H1 (cell line): ENCODE data around the gene TBC1D13. TPM values are rescaled to one million over a fixed set of nuclear protein-coding genes. Genes with fewer than 3 reads are reported as not detected.
"Not testable (repeated sequence)": the region's sequence is repeated elsewhere in the genome, so short reads cannot be mapped to it uniquely, and the experiment has no call there.

Experiments used
- CTCF ChIA-PET: fragments of 300-600 bp; sonication (Branson Sonifier 250); formaldehyde crosslinking; loops from one replicate; lab custom pipeline; 2021; ENCODE audit not compliant: partially characterized antibody; lab: Charles Lee
- POLR2A ChIA-PET: fragments of 300-600 bp; sonication (Branson Sonifier 250); formaldehyde crosslinking; loops from one replicate; lab custom pipeline; 2021; ENCODE audit warnings: inconsistent platforms; ENCODE audit not compliant: partially characterized antibody; lab: Charles Lee
- DNase-seq, 2 experiments: peaks; one replicate each; pipeline versions ENCODE4 v3.0.0 to v3.0.0-alpha.2; 2010 to 2022; ENCODE audit warnings: low spot score in 2 of 2, low read depth in 1 of 2, mixed read lengths in 1 of 2
- FAIRE-seq: peaks from 2 replicates; lab custom pipeline; 2011; peaks lifted over from hg19 to GRCh38; lab: Jason Lieb, UNC
- H2AFZ ChIP-seq: 2 replicates; pipeline ENCODE4 v1.8.1; 2012; ENCODE audit warnings: low read length, inconsistent platforms
- H2AK5ac ChIP-seq: 2 replicates; pipeline ENCODE4 v1.6.1; 2013; ENCODE audit warnings: low read depth, low read length
- H2BK120ac ChIP-seq: replicated peaks from 2 replicates; pipeline ENCODE3; 2013; ENCODE audit warnings: low read depth, low read length, inconsistent platforms
- H2BK12ac ChIP-seq: 2 replicates; pipeline ENCODE4 v1.6.1; 2013; ENCODE audit warnings: low read depth, low read length
- H2BK15ac ChIP-seq: 2 replicates; pipeline ENCODE4 v1.6.1; 2013; ENCODE audit warnings: low read length
- H2BK20ac ChIP-seq: 2 replicates; pipeline ENCODE4 v1.6.1; 2013; ENCODE audit warnings: low read length
- H2BK5ac ChIP-seq: 2 replicates; pipeline ENCODE4 v1.6.1; 2013; ENCODE audit warnings: low read depth, low read length
- H3K14ac ChIP-seq: 2 replicates; pipeline ENCODE4 v1.6.1; 2013; ENCODE audit warnings: inconsistent platforms; ENCODE audit not compliant: insufficient read length
- H3K18ac ChIP-seq: 2 replicates; pipeline ENCODE4 v1.6.1; 2013; ENCODE audit warnings: low read length; ENCODE audit errors: extremely low read depth
- H3K23ac ChIP-seq: 2 replicates; pipeline ENCODE4 v1.6.1; 2013; ENCODE audit warnings: inconsistent platforms; ENCODE audit not compliant: insufficient read length
- H3K23me2 ChIP-seq: 2 replicates; pipeline ENCODE4 v1.6.1; 2013; ENCODE audit warnings: low read depth, low read length
- H3K27ac ChIP-seq: 2 replicates; pipeline ENCODE4 v1.6.1; 2011; ENCODE audit warnings: low read depth, low read length, inconsistent platforms
- H3K27me3 ChIP-seq, 4 experiments: replicated peaks in 1 of 4; 1 replicate in 1 of 4; 2 replicates in 3 of 4; pipeline versions ENCODE4 v1.6.1 to v1.8.1; 2011 to 2013; ENCODE audit warnings: low read length in 3 of 4, mild to moderate bottlenecking in 3 of 4, inconsistent platforms in 2 of 4, mixed read lengths in 2 of 4, moderate library complexity in 1 of 4; ENCODE audit not compliant: control insufficient read depth in 3 of 4, insufficient read depth in 3 of 4; ENCODE audit errors: extremely low read depth in 1 of 4
- H3K36me3 ChIP-seq, 4 experiments: 2 replicates each; pipeline versions ENCODE4 v1.6.1 to v1.8.1; 2011 to 2013; ENCODE audit warnings: mild to moderate bottlenecking in 4 of 4, low read length in 3 of 4, moderate library complexity in 2 of 4, control low read depth in 1 of 4, inconsistent platforms in 1 of 4; ENCODE audit not compliant: insufficient read depth in 4 of 4, control insufficient read depth in 2 of 4
- H3K4ac ChIP-seq: replicated peaks from 2 replicates; pipeline ENCODE3; 2013; ENCODE audit warnings: low read length, low read depth, mixed read lengths, inconsistent platforms; ENCODE audit not compliant: insufficient read length
- H3K4me1 ChIP-seq, 4 experiments: replicated peaks in 1 of 4; 1 replicate in 1 of 4; 2 replicates in 3 of 4; pipeline versions ENCODE4 v1.6.1 to v1.8.1; 2011 to 2013; ENCODE audit warnings: low read length in 3 of 4, inconsistent platforms in 2 of 4, mixed read lengths in 1 of 4; ENCODE audit not compliant: insufficient read depth in 4 of 4, control insufficient read depth in 3 of 4
- H3K4me2 ChIP-seq, 2 experiments: 2 replicates each; pipeline versions ENCODE4 v1.6.1 to v1.8.1; 2011 to 2013; ENCODE audit warnings: low read depth in 2 of 2, low read length in 2 of 2, control low read depth in 1 of 2, inconsistent platforms in 1 of 2, mild to moderate bottlenecking in 1 of 2; ENCODE audit not compliant: insufficient read depth in 1 of 2
- H3K4me3 ChIP-seq, 4 experiments: fragments of 200-600, 300-600 bp in 1 of 4; sonication (generic), shearing (Covaris generic), sonication (Bioruptor Twin) in 1 of 4; 2 replicates each; pipeline versions ENCODE4 v1.5.1 to v1.8.1; 2011 to 2016; ENCODE audit warnings: low read length in 4 of 4, low read depth in 3 of 4, control low read depth in 2 of 4, inconsistent platforms in 2 of 4, mild to moderate bottlenecking in 2 of 4, mixed read lengths in 1 of 4, moderate library complexity in 1 of 4; ENCODE audit not compliant: insufficient read depth in 2 of 4; ENCODE audit errors: extremely low read depth in 1 of 4
- H3K56ac ChIP-seq: replicated peaks from 2 replicates; pipeline ENCODE3; 2013; ENCODE audit warnings: low read depth, mild to moderate bottlenecking, mixed read lengths, low read length, inconsistent platforms; ENCODE audit not compliant: insufficient read length
- H3K79me1 ChIP-seq: 2 replicates; pipeline ENCODE4 v1.6.1; 2013; ENCODE audit warnings: low read depth, low read length, control low read depth
- H3K79me2 ChIP-seq, 2 experiments: 2 replicates each; pipeline versions ENCODE4 v1.6.1 to v1.8.1; 2012 to 2013; ENCODE audit warnings: low read length in 2 of 2, mild to moderate bottlenecking in 2 of 2, inconsistent platforms in 1 of 2; ENCODE audit not compliant: insufficient read depth in 2 of 2, control insufficient read depth in 1 of 2
- H3K9ac ChIP-seq, 4 experiments: replicated peaks in 1 of 4; 1 replicate in 1 of 4; 2 replicates in 3 of 4; pipeline versions ENCODE4 v1.6.1 to v1.8.1; 2011 to 2013; ENCODE audit warnings: low read depth in 3 of 4, low read length in 3 of 4, control low read depth in 2 of 4, mild to moderate bottlenecking in 2 of 4, moderate library complexity in 2 of 4, inconsistent platforms in 1 of 4; ENCODE audit errors: extremely low read depth in 1 of 4
- H3K9me3 ChIP-seq, 2 experiments: 2 replicates each; pipeline versions ENCODE4 v1.6.1 to v1.8.1; 2012 to 2013; ENCODE audit warnings: mild to moderate bottlenecking in 2 of 2, moderate library complexity in 2 of 2, control low read depth in 1 of 2, inconsistent platforms in 1 of 2, low read depth in 1 of 2, low read length in 1 of 2, mixed read lengths in 1 of 2; ENCODE audit not compliant: insufficient read depth in 2 of 2
- H4K20me1 ChIP-seq, 2 experiments: replicated peaks in 1 of 2; 2 replicates each; pipeline versions ENCODE3 to v1.8.1; 2011 to 2013; ENCODE audit warnings: inconsistent platforms in 2 of 2, low read length in 2 of 2, mild to moderate bottlenecking in 1 of 2; ENCODE audit not compliant: insufficient read depth in 2 of 2, control insufficient read depth in 1 of 2
- H4K5ac ChIP-seq: 2 replicates; pipeline ENCODE4 v1.6.1; 2013; ENCODE audit warnings: low read length, low read depth, mixed read lengths, inconsistent platforms; ENCODE audit not compliant: insufficient read length
- H4K8ac ChIP-seq: 2 replicates; pipeline ENCODE4 v1.8.0; 2013; ENCODE audit warnings: mild to moderate bottlenecking, moderate library complexity, low read length, inconsistent platforms; ENCODE audit not compliant: insufficient read depth; ENCODE audit errors: extremely low read depth
- H4K91ac ChIP-seq: replicated peaks from 2 replicates; pipeline ENCODE3; 2013; ENCODE audit warnings: low read length, mixed read lengths, inconsistent platforms; ENCODE audit not compliant: insufficient read length
- WGBS, 2 experiments: shearing (Covaris generic) in 1 of 2; methylation state at CpG; one replicate each; pipeline versions ENCODE4 v1.1.6 to v1.1.7; 2013 to 2015; ENCODE audit warnings: low lambda C conversion rate in 2 of 2, mixed read lengths in 2 of 2, inconsistent platforms in 1 of 2, low coverage in 1 of 2, missing lambda C conversion rate in 1 of 2; ENCODE audit not compliant: insufficient replicate concordance in 2 of 2, insufficient coverage in 1 of 2, insufficient read length in 1 of 2; ENCODE audit errors: extremely low coverage in 1 of 2, missing lambda C conversion rate in 1 of 2; 5-methylcytosine and 5-hydroxymethylcytosine counted together
- polyA plus RNA-seq, 7 experiments: library from polyadenylated mRNA; depleted of rRNA in 3 of 7; stranded (reverse) in 5 of 7; unstranded in 2 of 7; fragments of >200 nt in 5 of 7; fragments of 200-250 nt in 2 of 7; gene quantifications; 1 replicate in 5 of 7; 2 replicates in 1 of 7; 4 replicates in 1 of 7; pipeline versions ENCODE4 v1.2.1 to v1.2.3, GENCODE V29; 2011 to 2013; ENCODE audit warnings: missing spikeins in 2 of 7, mixed read lengths in 2 of 7
- total RNA-seq: library from RNA; stranded (reverse); fragmentation: NEBNext Ultra II Directional; extraction: Animal tissue kit (Norgen Biotek cat#: 25700); gene quantifications from 2 replicates; pipeline ENCODE4 v1.2.1, GENCODE V29; 2021

TBC1D13 gene
- total and polyA plus RNA-seq, 2 of the 8 experiments (the other 6 are each of a cell fraction or from before 2014, with no cell fraction given), result 21.3 to 24.7 TPM

- H3K79me2 ChIP-seq, H3K4me2 ChIP-seq, H2BK5ac ChIP-seq, H3K4ac ChIP-seq, DNase-seq, H3K18ac ChIP-seq, H3K4me3 ChIP-seq, H2BK15ac ChIP-seq, H3K36me3 ChIP-seq, H3K9ac ChIP-seq, H3K56ac ChIP-seq, H3K23ac ChIP-seq, H3K23me2 ChIP-seq, H3K79me1 ChIP-seq, FAIRE-seq, H4K8ac ChIP-seq, H2BK20ac ChIP-seq, H2AFZ ChIP-seq, H4K20me1 ChIP-seq, H2BK12ac ChIP-seq, H3K27me3 ChIP-seq, H3K4me1 ChIP-seq, H2AK5ac ChIP-seq, H4K5ac ChIP-seq, H3K14ac ChIP-seq, H2BK120ac ChIP-seq, H4K91ac ChIP-seq, H3K27ac ChIP-seq: not testable (repeated sequence)
- WGBS, 2 experiments, result 87% methylated on average over 2 of the region's 2 CpGs; no CpG with 5 or more reads in 1 of the 2 experiments
- CTCF ChIA-PET, result interaction anchor here (0.6 to 4.3 kb wide), 19 partner anchors 8 to 1776 kb away, joined by 3 to 44 read pairs (median 4); partner anchors contain the start of gene SPOUT1
- POLR2A ChIA-PET, result interaction anchor here (1.0 to 1.4 kb wide), 2 partner anchors 32 to 97 kb away, joined by 3 read pairs; no protein-coding TSS in a partner anchor
- H3K9me3 ChIP-seq, result peaks cover 8 to 12% of the 10 kb centered on the region in 2 experiments; a peak in 3 of 4 replicates
These were observed 65.6 kb downstream of the TBC1D13 start for GRCh38 chr9:128852646-128853045.

- H2AFZ ChIP-seq, H3K56ac ChIP-seq, H3K36me3 ChIP-seq, POLR2A ChIA-PET, H3K4me3 ChIP-seq, H2BK20ac ChIP-seq, H3K4ac ChIP-seq, H3K27ac ChIP-seq, H4K8ac ChIP-seq, H3K23ac ChIP-seq, H2BK12ac ChIP-seq, H2BK5ac ChIP-seq, H3K18ac ChIP-seq, H3K23me2 ChIP-seq, H3K14ac ChIP-seq, H2AK5ac ChIP-seq, FAIRE-seq, H3K27me3 ChIP-seq, H2BK120ac ChIP-seq, H3K79me1 ChIP-seq, H4K20me1 ChIP-seq, H2BK15ac ChIP-seq, DNase-seq, H3K4me1 ChIP-seq, H3K79me2 ChIP-seq, H3K4me2 ChIP-seq, H4K5ac ChIP-seq, H3K9ac ChIP-seq, H4K91ac ChIP-seq: not testable (repeated sequence)
- WGBS, 2 experiments, result 96% methylated on average over 6 of the region's 6 CpGs; no CpG with 5 or more reads in 1 of the 2 experiments
- CTCF ChIA-PET, result interaction anchor here (0.6 to 4.3 kb wide), 5 partner anchors 8 to 389 kb away, joined by 3 to 44 read pairs (median 4); no protein-coding TSS in a partner anchor
- peaks cover 8 to 12% of the 10 kb centered on the region in 2 experiments; a peak in 3 of 4 replicates for H3K9me3 ChIP-seq
These were observed 67.4 kb downstream of the TBC1D13 start for GRCh38 chr9:128854454-128854853.
